Heart left ventricle (tissue), 16 donors: ENCODE results near the gene KIFC1. TPM values are rescaled to one million over a fixed set of nuclear protein-coding genes. Genes with fewer than 3 reads are reported as not detected.
A peak's percentile ranks its signal among the peaks of the same experiment; 100 is the strongest.

Experiments used
- ATAC-seq, 4 donors: fragments of 200-7000 bp; cut with Tn5 transposase; one replicate each; pipeline ENCODE4 v1.9.1; 2020 to 2022; ENCODE audit warnings: moderate library complexity in 4 of 4, mild to moderate bottlenecking in 3 of 4, moderate number of reproducible peaks in 1 of 4
- DNase-seq, 5 donors: peaks; one replicate each; pipeline ENCODE4 v3.0.0-alpha.2; 2020
- H3K27ac ChIP-seq, 12 donors: fragments of 200-600 bp; sonication (generic) in 4 of 12; one replicate each; pipeline versions ENCODE4 v1.5.0 to v1.8.0; 2016 to 2022; ENCODE audit warnings: mild to moderate bottlenecking in 2 of 12
- H3K27me3 ChIP-seq, 9 donors: fragments of 200-600 bp; sonication (generic) in 2 of 9; one replicate each; pipeline versions ENCODE4 v1.5.1 to v1.8.0; 2016 to 2022; ENCODE audit warnings: mild to moderate bottlenecking in 3 of 9
- H3K36me3 ChIP-seq, 9 donors: fragments of 200-600 bp; sonication (generic) in 2 of 9; one replicate each; pipeline versions ENCODE4 v1.5.0 to v1.8.0; 2018 to 2022; ENCODE audit warnings: mild to moderate bottlenecking in 2 of 9
- H3K4me1 ChIP-seq, 12 donors: fragments of 200-600 bp; sonication (generic) in 4 of 12; one replicate each; pipeline versions ENCODE4 v1.5.0 to v1.8.0; 2016 to 2022; ENCODE audit warnings: mild to moderate bottlenecking in 3 of 12
- H3K4me3 ChIP-seq, 12 donors: fragments of 200-600 bp; sonication (generic) in 4 of 12; one replicate each; pipeline versions ENCODE4 v1.5.0 to v1.8.0; 2017 to 2022; ENCODE audit warnings: mild to moderate bottlenecking in 9 of 12, moderate library complexity in 4 of 12
- H3K9me3 ChIP-seq, 12 donors: fragments of 200-600 bp; sonication (generic) in 4 of 12; one replicate each; pipeline versions ENCODE4 v1.5.0 to v1.8.0; 2016 to 2022; ENCODE audit warnings: mild to moderate bottlenecking in 1 of 12
- POLR2A ChIP-seq, 2 donors: fragments of 450-650 bp; IDR thresholded peaks; one replicate each; pipeline ENCODE4 v1.6.1; 2017; ENCODE audit warnings: antibody characterized with exemption in 2 of 2, mild to moderate bottlenecking in 2 of 2, moderate library complexity in 2 of 2
- WGBS, 4 donors: extraction: QIAGEN DNeasy Blood & Tissue Kit in 2 of 4; methylation state at CpG; one replicate each; pipeline versions ENCODE4 v1.1.5 to v1.1.7; 2013 to 2018; 5-methylcytosine and 5-hydroxymethylcytosine counted together
- intact Hi-C, 10 donors: fragments of 100-400 bp; cut with DNase I; formaldehyde crosslinking; loops; one replicate each; pipeline versions ENCODE4 v1.11.1 to v1.14.2; 2022
- polyA plus RNA-seq, 2 donors: library from polyadenylated mRNA; stranded (reverse); fragments of 200-250 nt; gene quantifications; one replicate each; pipeline ENCODE4 v1.2.3, GENCODE V29; 2013
- total RNA-seq, 9 donors: library from RNA; depleted of rRNA in 2 of 9; stranded (reverse); fragments of >200 nt in 2 of 9; fragmentation: NEBNext Ultra II Directional in 3 of 9; extraction: Animal tissue kit (Norgen Biotek cat#: 25700) in 3 of 9; gene quantifications; one replicate each; pipeline versions ENCODE4 v1.1.0 to v1.2.4, GENCODE V29; 2016 to 2023
- TF ChIP-seq, protein P1 (sequence below), 12 donors: fragments of 200-600 bp; sonication (generic) in 4 of 12; IDR thresholded peaks; one replicate each; pipeline versions ENCODE4 v1.5.0 to v1.8.0; 2018 to 2022; ENCODE audit warnings: antibody characterized with exemption in 12 of 12, mild to moderate bottlenecking in 5 of 12
- donor health status: ischemic (EF 13 %, LVEDD 7.1; RV severe dilation, severe dysfunction).
- donor health status: healthy with polysubstance abuse.
- donor health status: DM: no; HTN: yes; CAD: no.
- donor health status: DM: no; HTN: no; CAD: no.
- donor health status: ischemic (EF 25% LVEDD 6.9; RV normal size, moderate dysfunction).
- donor health status: ischemic (EF 25% LVEDD 5.7; RV mildly dilated, moderate dysfunction).
- donor health status: healthy.
- donor health status: DM: yes; HTN: yes; CAD: no.
- donor health status: ischemic (EF 35%, LVEDD 5.7; RV mildly dilated, moderate dysfunction).
- donor health status: nonischemic (EF 11% LVEDD 7.7; RV severe dilation, severe dysfunction).
- donor health status: DM: yes; HTN: yes; CAD: no.
- donor health status: PGD.
- donor health status: ischemic (EF 29% LVEDD 5.4; RV normal size, mild dysfunction).
- donor health status: nonischemic (EF 23%, LVEDD 6.1; RV moderate dilation, normal function).

KIFC1 gene
- total and polyA plus RNA-seq, 11 donors = 0.04 to 7.0 (median 0.69) TPM; not detected in 3

DNA sequence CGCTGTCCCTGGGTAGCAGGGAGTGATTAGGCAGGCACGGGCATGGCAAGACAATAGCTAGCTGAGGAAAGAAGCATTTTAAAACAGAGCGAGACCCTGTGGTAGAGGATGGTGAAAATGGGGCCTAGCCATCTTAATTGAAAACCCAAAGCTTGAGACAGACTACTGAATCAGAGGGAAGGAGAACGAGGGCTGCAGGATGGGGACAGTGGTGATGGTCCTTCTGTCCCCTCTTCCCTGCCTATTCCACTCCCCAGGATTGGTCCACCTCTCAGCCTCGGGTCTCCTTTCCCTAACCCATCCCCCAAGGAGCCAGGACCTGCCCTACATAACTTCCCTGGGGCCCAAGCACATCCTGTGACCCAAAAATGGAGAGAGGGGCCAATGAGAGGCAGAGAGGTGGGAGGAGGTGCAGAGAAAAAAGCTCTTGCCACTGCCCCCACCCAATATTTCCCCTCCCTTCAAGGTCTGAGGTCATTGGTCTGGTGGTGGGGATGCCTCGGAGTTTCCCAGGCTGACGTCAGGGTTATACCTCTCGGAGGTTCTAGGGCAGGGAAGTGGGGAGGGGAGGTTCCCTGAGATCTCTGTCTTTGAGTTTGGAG lies 27.2 kb downstream of the KIFC1 start:
- Histone ChIP-seq H3K4me3 (peak overlapping the region in 11 of 12 donors; percentile 11 to 80 (median 66)), H3K27ac (peak overlapping the region; percentile 83 to 97 (median 92)), H3K9me3 (no peaks in the 10 kb centered on the region), H3K27me3 (no peaks in the 10 kb centered on the region), H3K36me3 (peaks cover 0 to 31% (median 28%) of the 10 kb centered on the region in 9 donors), H3K4me1 (peaks cover 0 to 40% (median 24%) of the 10 kb centered on the region in 12 donors)
- TF ChIP-seq, protein P1, sequence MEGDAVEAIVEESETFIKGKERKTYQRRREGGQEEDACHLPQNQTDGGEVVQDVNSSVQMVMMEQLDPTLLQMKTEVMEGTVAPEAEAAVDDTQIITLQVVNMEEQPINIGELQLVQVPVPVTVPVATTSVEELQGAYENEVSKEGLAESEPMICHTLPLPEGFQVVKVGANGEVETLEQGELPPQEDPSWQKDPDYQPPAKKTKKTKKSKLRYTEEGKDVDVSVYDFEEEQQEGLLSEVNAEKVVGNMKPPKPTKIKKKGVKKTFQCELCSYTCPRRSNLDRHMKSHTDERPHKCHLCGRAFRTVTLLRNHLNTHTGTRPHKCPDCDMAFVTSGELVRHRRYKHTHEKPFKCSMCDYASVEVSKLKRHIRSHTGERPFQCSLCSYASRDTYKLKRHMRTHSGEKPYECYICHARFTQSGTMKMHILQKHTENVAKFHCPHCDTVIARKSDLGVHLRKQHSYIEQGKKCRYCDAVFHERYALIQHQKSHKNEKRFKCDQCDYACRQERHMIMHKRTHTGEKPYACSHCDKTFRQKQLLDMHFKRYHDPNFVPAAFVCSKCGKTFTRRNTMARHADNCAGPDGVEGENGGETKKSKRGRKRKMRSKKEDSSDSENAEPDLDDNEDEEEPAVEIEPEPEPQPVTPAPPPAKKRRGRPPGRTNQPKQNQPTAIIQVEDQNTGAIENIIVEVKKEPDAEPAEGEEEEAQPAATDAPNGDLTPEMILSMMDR (IDR thresholded peaks at IDR 0.05) = no peak
- no peak for TF ChIP-seq POLR2A (IDR thresholded peaks at IDR 0.05)
- intact Hi-C loops = loop anchor here in 2 of 10 donors (1.0 to 10.0 kb wide), 3 partner anchors 8 to 156 kb away; partner anchors contain the start of gene KIFC1 (in 1 of the 2)
- ATAC-seq (no peak), DNase-seq (peak in 1 of 5 donors; percentile 32)
- WGBS, 4 donors = 40 to 48% (median 43%) methylated on average over 8 of the region's 8 CpGs

DNA sequence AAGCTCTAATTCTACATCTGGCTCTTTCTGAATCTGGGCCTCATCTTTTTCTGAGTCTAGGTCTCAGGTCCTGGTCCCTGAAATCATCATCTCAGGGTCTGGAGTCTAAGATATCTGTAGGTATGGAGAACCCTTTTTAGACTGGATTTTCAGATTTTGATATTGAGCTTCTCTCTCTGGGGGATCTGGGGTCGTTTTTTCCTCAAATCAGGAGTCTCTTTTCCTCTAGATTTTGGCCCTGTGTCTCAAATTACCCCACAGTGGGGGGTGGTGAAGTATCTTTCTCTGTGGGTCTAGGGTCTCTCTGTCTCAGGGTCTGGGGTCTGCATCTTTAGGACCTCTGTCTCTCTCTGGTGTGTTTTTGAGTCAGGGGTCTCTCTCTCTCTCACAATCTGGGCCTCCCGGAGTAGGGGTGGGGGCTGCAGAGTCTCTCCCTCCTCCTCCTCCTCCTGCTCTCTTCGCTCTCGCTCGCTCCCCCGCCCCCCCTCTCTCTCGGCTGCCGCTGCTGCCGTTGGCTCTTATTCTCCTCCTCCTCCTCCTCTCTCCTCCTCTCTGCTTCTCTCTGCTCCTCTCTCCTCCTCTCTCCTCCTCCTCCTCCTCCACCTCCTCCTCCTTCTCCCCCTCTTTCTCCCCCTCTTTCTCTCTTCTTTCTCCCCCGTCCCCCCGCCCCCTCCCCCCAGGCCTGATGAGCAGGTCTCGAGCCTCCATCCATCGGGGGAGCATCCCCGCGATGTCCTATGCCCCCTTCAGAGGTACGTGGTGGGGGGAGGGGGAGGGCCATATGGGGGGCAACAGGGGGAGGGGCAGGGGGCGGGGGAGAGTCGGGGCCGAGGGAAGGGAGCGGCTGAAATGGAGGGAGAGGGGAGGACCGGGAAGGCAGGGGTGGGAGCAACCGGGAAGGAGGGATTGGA lies 28.2 kb downstream of the KIFC1 start, which contains the start of gene SYNGAP1:
SYNGAP1 (plus strand) TSS at position 486 of the 911 bp plus-strand sequence; CDS start at position 686, 200 bp downstream.
- ATAC-seq = no peak
- peak in 4 of 5 donors; percentile 60 to 76 (median 68) for DNase-seq
- 5 to 10% (median 6%) methylated on average over 21 to 22 of the region's 22 CpGs for WGBS, 4 donors
- peaks cover 0 to 20% (median 19%) of the 10 kb centered on the region in 9 donors for H3K36me3 ChIP-seq
- TF ChIP-seq, protein P1 (IDR thresholded peaks at IDR 0.05) = no peak
- TF ChIP-seq POLR2A (IDR thresholded peaks at IDR 0.05) = peak in 1 of 2 donors; percentile 19
- H3K4me1 ChIP-seq = peaks cover 0 to 51% (median 31%) of the 10 kb centered on the region in 12 donors
- intact Hi-C loops = loop anchor here in 4 of 10 donors (10.0 kb wide), 1 partner anchor 155 kb away; no protein-coding TSS in a partner anchor
- peak within 1 kb of the TSS in 9 of 12 donors; percentile 28 to 64 (median 40) for H3K4me3 ChIP-seq
- no peaks in the 10 kb centered on the region for H3K27me3 ChIP-seq
- peak within 1 kb of the TSS; percentile 83 to 97 (median 92) for H3K27ac ChIP-seq
- H3K9me3 ChIP-seq = no peaks in the 10 kb centered on the region

DNA sequence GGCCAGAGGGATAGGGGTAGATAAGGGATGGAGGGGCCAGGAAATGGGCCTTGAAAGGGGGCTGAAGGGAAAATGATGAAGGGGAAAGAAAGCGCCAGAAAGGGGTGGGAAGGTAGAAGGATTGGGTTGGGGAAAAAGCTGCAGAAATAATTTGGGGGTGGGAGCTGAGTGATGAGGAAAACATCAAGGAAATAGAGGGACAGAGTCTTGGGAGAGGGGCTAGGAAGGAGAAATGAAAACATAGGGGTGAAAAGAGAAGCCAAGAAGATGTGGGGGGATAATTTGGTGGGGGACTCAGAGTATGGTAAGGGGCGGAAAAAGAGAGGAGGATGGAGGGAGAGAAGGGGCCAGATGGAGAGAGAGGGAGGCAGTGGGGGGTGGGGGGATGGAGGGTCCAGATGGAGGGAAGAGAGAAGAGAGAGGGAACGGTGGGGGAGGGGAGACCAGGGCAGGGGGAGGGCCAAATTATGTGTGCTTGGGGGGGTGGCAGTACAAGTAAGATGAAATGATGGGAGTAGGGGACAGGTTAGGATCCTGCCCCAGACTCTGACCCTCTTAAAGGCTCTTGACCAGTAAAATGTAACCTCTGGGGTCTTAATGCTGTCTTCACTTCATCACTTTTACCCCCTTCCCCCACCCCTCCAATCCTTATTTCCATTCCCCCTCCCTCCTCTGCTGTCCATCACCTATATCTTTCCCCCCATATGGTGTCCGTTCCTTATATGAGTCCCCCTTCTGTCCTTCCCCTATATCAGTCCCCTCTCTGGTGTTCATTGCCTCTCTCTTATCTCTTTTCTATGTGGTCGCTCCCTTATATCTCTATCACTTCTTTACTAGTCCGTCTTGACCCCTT lies 29.1 kb downstream of the KIFC1 start:
- H3K9me3 ChIP-seq = no peaks in the 10 kb centered on the region
- intact Hi-C loops = loop anchor here in 2 of 10 donors (10.0 kb wide), 1 partner anchor 154 kb away; no protein-coding TSS in a partner anchor
- H3K36me3 ChIP-seq = peaks cover 0 to 12% (median 10%) of the 10 kb centered on the region in 9 donors
- no peak for TF ChIP-seq POLR2A (IDR thresholded peaks at IDR 0.05)
- TF ChIP-seq, protein P1 (IDR thresholded peaks at IDR 0.05) = no peak
- peak in 1 of 5 donors; percentile 11 for DNase-seq
- H3K4me1 ChIP-seq = peaks cover 0 to 49% (median 35%) of the 10 kb centered on the region in 12 donors
- WGBS, 4 donors = 60 to 63% (median 61%) methylated on average over 6 of the region's 6 CpGs
- no peaks in the 10 kb centered on the region for H3K27me3 ChIP-seq
- H3K27ac ChIP-seq = peak overlapping the region in 6 of 12 donors; percentile 31 to 95 (median 66)
- H3K4me3 ChIP-seq = peak overlapping the region in 9 of 12 donors; percentile 7 to 48 (median 36)
- ATAC-seq = no peak
